HCT116 (cell line): ENCODE data around the gene TLN1.

ENCODE experiments used
- CEBPB ChIP-seq: IDR thresholded peaks from 2 replicates; pipeline ENCODE4 v1.6.1; 2012; ENCODE audit warnings: low read depth
- EGR1 ChIP-seq: IDR thresholded peaks from 2 replicates; pipeline ENCODE4 v1.6.1; 2012; ENCODE audit warnings: low read depth
- EZH2 ChIP-seq: fragments of 200-600 bp; sonication (generic); IDR thresholded peaks from 2 replicates; pipeline ENCODE4 v1.6.1; 2017; ENCODE audit warnings: antibody characterized with exemption, mixed run types
- EZH2phosphoT487 ChIP-seq: fragments of 200-600 bp; IDR thresholded peaks from 2 replicates; pipeline ENCODE4 v1.6.1; 2018; ENCODE audit warnings: antibody characterized with exemption, borderline replicate concordance
- FOSL1 ChIP-seq: IDR thresholded peaks from 2 replicates; pipeline ENCODE4 v1.6.1; 2012; ENCODE audit warnings: low read depth
- JUND ChIP-seq: IDR thresholded peaks from 2 replicates; pipeline ENCODE4 v1.6.1; 2012
- POLR2A ChIP-seq: IDR thresholded peaks from 2 replicates; pipeline ENCODE4 v1.7.0; 2011; ENCODE audit warnings: borderline replicate concordance; ENCODE audit not compliant: insufficient read depth, insufficient read length; ENCODE audit errors: extremely low read depth
- RAD21 ChIP-seq: IDR thresholded peaks from 2 replicates; pipeline ENCODE4 v1.6.1; 2012; ENCODE audit warnings: low read depth, mild to moderate bottlenecking
- SP1 ChIP-seq: IDR thresholded peaks from 2 replicates; pipeline ENCODE4 v1.6.1; 2012; ENCODE audit warnings: low read depth
- TF ChIP-seq, protein P1 (sequence below), 3 experiments: fragments of 200-600 bp in 1 of 3; sonication (generic) in 1 of 3; IDR thresholded peaks in 2 of 3; conservative IDR thresholded peaks in 1 of 3; 2 replicates each; pipeline ENCODE4 v1.5.1; 2012 to 2017; ENCODE audit warnings: low read depth in 2 of 3, low read length in 2 of 3, antibody characterized with exemption in 1 of 3, borderline replicate concordance in 1 of 3, control low read depth in 1 of 3, mild to moderate bottlenecking in 1 of 3, mixed read lengths in 1 of 3, mixed run types in 1 of 3, moderate library complexity in 1 of 3; ENCODE audit not compliant: insufficient read depth in 1 of 3
- TF ChIP-seq, protein P2 (sequence below): IDR thresholded peaks from 2 replicates; pipeline ENCODE4 v1.6.1; 2012

DNA sequence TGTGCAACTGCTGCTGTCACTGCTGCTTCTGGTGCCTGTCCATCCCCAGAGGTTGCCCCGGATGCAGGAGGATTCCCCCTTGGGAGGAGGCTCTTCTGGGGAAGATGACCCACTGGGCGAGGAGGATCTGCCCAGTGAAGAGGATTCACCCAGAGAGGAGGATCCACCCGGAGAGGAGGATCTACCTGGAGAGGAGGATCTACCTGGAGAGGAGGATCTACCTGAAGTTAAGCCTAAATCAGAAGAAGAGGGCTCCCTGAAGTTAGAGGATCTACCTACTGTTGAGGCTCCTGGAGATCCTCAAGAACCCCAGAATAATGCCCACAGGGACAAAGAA, 58.0 kb downstream of the TLN1 start:
- TF ChIP-seq EZH2, result no peak
- TF ChIP-seq, protein P1, sequence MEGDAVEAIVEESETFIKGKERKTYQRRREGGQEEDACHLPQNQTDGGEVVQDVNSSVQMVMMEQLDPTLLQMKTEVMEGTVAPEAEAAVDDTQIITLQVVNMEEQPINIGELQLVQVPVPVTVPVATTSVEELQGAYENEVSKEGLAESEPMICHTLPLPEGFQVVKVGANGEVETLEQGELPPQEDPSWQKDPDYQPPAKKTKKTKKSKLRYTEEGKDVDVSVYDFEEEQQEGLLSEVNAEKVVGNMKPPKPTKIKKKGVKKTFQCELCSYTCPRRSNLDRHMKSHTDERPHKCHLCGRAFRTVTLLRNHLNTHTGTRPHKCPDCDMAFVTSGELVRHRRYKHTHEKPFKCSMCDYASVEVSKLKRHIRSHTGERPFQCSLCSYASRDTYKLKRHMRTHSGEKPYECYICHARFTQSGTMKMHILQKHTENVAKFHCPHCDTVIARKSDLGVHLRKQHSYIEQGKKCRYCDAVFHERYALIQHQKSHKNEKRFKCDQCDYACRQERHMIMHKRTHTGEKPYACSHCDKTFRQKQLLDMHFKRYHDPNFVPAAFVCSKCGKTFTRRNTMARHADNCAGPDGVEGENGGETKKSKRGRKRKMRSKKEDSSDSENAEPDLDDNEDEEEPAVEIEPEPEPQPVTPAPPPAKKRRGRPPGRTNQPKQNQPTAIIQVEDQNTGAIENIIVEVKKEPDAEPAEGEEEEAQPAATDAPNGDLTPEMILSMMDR (IDR thresholded peaks at IDR 0.05 in 2 of 3, conservative IDR thresholded peaks at IDR 0.05 in 1 of 3; ENCODE audit: borderline replicate concordance in 1 of 3, insufficient read depth in 1 of 3, low read depth in 2 of 3, low read length in 2 of 3), result no peak
- TF ChIP-seq POLR2A, result no peak
- no peak for TF ChIP-seq RAD21
- TF ChIP-seq JUND, result no peak
- no peak for TF ChIP-seq CEBPB
- no peak for TF ChIP-seq SP1
- no peak for TF ChIP-seq EZH2phosphoT487
- TF ChIP-seq, protein P2, sequence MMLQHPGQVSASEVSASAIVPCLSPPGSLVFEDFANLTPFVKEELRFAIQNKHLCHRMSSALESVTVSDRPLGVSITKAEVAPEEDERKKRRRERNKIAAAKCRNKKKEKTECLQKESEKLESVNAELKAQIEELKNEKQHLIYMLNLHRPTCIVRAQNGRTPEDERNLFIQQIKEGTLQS, result no peak
- TF ChIP-seq FOSL1, result no peak
- TF ChIP-seq EGR1, result no peak
